CD4-positive, alpha-beta T cell treated with Interferon alpha-2 for 1 hour (primary cell): ENCODE measurements around the gene YDJC.
"Not testable (repeated sequence)": the region's sequence is repeated elsewhere in the genome, so short reads cannot be mapped to it uniquely, and the experiment has no call there.

Experiments used
- DNase-seq, 2 donors: peaks; one replicate each; pipeline ENCODE4 v3.0.0-alpha.2; 2020 to 2022

The YDJC gene

DNA sequence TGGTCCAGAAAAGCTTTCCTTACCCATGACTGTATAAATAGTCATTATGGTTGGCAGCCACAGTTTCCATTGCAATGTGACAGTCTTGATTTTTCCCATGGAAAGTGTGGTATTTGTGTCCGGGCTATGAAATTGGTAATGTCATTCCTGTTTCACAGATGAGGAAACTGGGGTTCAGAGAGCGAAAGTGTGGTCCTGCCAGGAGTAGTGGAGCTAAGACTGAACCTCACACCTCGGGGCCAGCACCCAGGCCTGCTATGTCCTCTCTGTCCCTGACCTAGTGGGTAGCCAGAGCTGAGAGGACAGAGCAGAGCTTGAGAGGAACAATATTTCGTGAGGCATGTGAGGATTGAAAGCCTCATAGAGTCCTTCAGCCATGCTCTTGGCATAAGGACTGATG lies 1.2 kb upstream of the YDJC start:
- no peak for DNase-seq

GRCh38 chr22:21628386-21629254 lies 1.2 kb downstream of the YDJC start:
- DNase-seq = no peak

DNA sequence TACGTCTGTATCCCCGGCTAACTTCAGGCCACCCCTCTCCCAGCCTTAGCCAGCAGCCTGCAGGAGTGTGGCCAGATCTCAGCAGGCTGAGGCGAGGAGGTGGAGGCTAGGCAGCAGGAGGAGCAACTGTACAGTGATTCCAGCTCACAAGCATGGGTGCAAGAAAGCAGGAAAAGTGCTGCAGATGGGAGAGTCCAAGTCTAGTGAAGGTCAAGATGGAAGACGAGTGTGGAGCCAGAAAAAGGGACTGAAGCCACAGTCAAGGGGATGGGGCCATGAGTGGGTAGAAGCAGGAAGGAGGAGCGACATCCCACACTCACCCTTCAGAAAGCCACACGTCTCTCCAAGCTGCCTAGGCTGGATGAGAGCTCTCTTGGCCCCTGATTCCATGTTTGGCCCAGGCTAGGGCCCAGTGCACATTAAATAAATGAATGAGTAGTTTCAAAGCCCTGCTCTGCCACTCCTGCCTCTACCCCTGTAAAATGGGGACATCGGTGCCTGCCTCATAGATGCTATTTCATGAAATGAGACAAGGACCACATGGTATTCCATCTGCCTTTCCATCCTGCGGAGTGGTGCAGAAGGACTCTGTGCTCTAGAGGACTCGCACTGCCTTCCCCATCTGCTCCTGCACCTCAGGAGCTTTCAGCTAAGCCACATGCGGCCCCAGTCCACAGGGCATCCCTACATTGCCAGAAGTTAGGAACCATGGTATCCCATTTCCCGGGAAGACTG lies 2.9 kb downstream of the YDJC start:
- no peak for DNase-seq

- no peak for DNase-seq
Measured at GRCh38 chr22:21626073-21626734, 3.6 kb downstream of the YDJC start.

- DNase-seq = no peak
Measured at GRCh38 chr22:21624880-21625791, 4.7 kb downstream of the YDJC start.

- peak; percentile 6 to 50 for DNase-seq
Measured at GRCh38 chr22:21624120-21624879, 5.5 kb downstream of the YDJC start.

- DNase-seq = no peak
Measured at GRCh38 chr22:21623648-21623970, 6.2 kb downstream of the YDJC start.

DNA sequence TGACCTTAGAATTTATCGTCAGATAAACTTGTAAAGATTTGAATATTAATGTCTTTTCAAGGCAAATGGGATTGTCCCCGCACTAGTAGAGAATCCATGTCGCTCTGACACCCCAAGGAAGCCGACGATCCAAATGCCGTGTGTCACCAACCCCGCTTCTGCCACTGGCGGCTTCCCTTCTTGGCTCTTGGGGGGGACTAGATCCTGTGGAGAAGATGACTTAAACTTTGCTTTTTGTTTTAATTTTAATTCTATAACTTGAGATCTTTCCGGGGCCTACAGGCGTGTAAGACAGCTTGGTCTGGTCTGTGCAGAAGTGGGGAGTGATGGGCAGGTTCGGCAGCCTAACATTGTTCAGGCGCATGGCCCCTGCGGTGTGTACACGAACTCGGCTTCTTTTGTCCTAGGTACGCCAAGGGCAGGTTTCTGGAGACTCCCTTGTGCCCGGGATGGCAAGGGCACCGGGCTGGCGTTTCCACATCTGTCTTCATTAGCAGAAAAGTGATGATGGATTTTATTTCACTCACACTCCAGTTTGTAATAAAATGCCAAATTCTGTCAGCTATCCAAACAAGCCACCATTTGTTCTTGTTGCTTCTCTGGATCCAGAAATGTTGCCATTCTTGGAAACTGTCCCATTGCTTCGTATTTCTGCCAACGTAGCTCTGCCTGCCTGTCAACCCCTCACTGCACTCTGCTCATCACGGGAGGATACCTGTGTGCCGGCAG lies 6.7 kb downstream of the YDJC start:
- DNase-seq = no peak

DNA sequence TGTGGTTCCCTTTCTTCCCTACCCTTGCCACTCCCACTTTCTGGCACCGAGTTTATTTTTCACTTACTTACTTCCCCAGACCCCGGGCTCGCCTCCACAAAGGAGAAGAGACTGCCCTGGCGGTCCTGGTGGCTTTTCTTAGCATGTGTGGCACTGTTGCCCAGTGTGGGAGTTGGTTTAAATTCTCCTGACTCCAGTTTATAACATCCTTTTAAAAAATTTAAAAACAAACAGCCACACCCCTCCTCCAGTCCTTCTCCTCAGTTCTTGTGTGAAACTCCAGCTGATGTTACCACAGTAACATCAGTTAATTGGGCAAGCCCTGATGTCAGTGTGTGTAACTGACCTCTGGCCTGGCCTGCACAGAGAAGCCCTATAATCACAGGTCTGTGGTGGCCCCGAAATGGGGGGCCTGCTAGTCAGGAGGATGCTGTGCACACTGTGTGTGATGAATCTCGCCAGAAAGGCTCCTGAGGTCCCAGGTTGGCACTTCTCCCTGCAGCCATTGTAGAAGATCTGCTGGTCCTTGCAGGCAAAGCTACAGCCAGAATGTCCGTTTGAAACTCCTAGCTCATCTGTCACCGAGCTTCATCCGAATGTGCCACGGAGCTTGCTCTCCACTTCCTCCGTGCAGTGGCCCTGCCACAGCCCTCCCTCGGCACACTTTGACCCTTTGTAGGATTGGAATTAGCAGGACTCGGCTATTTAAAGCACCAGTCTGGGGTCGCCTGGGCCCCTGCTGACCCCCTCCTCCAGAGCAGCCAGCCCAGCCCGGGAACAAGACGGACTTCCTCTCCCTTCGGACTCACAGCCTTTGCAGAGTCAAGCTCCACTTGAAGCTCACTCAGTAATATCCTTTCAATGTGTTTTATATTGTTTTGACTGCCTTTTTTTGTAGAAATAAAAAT lies 7.6 kb downstream of the YDJC start:
- DNase-seq = no peak

- no peak for DNase-seq
Measured at GRCh38 chr22:21621025-21621424, 8.8 kb downstream of the YDJC start.

DNA sequence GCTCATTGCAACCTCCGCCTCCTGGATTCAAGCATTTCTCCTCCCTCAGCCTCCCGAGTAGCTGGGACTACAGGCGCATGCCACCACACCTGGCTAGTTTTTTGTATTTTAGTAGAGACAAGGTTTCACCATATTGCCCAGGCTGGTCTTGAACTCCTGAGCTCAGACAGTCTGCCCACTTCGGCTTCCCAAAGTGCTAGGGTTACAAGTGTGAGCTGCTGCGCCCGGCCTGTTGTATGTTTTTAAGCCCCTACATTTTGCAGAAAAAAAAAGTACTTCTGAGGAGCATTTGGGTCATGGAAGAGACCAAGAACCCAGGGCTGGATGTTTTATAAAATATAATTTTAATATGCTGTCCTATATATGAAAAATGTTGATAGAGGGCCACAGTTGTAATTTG lies 12.5 kb downstream of the YDJC start:
- not testable (repeated sequence) for DNase-seq

DNA sequence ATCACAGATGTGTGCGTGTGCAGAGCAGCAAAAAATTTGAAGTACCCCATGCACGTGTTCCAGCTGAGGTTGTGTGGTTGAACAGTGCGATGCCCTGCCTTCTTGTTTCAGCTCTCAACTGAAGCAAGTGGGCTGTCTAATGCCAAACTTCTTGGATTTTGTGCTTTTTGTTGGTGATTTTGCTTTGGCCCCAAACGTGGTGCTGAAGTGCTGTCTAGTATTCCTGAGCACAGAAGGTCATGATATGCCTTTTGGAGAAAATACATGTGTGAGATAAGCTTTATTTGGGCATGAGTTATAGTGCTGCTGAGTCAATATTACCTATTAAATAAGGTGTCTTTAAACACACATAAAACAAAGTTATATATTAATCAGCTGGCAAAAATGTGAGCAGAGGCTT lies 14.1 kb downstream of the YDJC start:
- no peak for DNase-seq

DNA sequence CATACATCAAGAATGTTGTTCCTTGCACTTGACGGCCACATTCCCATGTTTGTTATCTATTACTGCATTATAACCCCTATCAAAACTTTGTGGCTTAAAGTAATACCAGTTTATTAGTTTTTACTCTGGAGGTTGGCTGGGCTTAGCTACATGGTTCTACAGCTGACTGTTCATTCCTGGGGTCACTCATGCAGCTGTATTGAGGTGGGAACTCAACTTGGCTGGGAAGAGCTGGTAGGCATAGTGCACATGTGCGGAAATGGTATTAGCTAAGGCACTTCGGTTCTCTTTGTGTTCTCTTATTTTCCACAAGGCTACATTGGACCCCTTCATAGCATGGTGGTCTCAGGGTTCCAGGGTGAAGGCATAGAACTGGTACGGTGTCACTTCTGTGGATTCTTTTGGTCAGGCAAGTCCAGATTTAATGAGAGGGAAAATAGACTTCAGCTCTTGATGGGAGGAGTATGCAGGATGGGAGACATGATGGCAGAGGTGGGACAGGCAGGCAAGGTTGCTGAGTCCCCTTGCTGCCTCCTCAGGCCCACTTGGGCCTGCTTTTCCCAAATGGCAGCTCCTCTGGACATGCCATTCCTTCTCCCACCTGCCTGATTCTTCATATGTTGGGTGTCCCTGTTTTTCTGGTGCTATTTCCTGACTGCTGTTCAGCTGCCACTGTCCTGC lies 16.1 kb downstream of the YDJC start:
- DNase-seq = no peak

DNA sequence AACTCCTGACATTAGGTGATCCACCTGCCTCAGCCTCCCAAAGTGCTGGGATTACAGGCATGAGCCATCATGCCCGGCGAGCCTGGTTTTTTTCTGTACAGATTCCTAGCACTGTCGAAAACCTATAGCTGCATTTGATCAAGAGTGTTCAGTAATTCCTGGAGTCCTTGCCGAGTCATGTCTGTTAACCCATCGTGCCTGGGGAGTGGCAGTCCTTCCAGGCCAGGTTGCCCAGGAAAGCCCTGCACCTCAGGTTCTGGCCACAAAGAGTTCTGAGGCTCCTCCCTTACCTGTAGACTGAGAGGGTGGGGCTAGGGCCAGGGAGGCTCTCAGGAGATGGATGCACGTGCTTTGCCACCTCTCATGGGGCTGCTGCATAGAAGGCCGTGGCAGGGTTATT lies 17.0 kb downstream of the YDJC start:
- no peak for DNase-seq

GRCh38 chr22:21611210-21611977 lies 18.4 kb downstream of the YDJC start:
- DNase-seq = no peak

DNA sequence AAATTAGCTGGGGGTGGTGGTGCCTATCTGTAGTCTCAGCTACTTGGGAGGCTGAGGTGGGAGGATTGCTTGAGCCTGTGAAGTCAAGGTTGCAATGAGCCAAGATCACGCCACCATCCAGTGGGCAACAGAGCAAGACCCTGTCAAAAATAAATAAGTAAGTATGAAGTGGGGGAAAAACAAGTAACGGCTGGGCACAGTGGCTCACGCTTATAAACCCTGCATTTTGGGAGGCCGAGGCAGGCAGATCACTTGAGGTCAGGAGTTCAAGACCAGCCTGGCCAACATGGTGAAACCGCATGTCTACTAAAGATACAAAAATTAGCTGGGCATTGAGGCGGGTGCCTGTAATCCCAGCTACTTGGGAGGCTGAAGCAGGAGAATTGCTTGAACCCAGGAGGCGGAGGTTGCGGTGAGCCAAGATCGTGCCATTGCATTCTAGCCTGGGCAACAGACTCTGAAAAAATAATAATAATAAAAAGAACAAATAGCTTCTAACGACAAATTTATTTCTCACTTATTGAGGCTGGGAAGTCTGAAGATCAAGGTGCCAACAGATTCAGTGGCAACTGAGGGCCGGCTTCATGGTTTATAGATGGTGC lies 20.2 kb downstream of the YDJC start:
- not testable (repeated sequence) for DNase-seq

GRCh38 chr22:21606775-21607174 lies 23.0 kb downstream of the YDJC start:
- no peak for DNase-seq

DNA sequence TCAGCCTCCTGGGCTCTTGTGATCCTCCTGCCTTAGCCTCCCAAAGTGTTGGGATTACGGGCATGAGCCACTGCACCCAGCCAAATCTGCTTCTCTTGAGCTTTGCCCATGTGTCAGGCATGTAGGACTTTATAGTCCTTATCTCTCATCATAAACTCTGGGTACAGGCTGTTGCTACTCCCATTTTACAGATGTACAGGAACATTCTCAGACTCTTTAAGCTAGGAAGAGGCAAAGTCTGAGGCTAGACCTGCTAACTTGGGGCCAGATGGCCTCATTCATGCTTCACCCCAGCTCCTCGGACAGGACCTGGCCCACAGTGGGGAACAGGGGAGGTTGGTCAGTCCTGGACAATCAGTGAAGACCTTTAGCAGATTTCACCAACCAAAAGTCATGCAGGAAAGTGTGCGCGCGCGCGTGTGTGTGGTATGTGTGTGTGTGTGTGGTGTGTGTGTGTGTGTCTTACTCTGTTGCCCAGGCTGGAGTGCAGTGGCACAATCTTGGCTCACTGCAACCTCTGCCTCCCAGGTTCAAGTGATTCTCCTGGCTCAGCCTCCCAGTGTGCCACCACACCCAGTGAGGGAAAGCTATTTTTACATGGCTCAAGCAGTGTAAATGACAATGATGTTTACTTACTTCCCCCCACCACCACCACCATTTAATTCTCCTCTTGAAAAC lies 23.8 kb downstream of the YDJC start:
- no peak for DNase-seq
